Keratinocyte (primary cell): ENCODE data around the gene BBX. TPM values are rescaled to one million over a fixed set of nuclear protein-coding genes. Genes with fewer than 3 reads are reported as not detected.

Experiments used
- DNase-seq: peaks from one replicate; pipeline ENCODE4 v3.0.0-alpha.2; 2011; ENCODE audit warnings: low read depth, missing footprints, low spot score
- FAIRE-seq: peaks from 2 replicates; lab custom pipeline; 2011; peaks lifted over from hg19 to GRCh38; lab: Jason Lieb, UNC
- H2AFZ ChIP-seq: 2 replicates; pipeline ENCODE4 v1.6.0; 2012; ENCODE audit warnings: low read length, control low read depth, inconsistent platforms; ENCODE audit not compliant: control insufficient read depth
- H3K27ac ChIP-seq: 2 replicates; pipeline ENCODE4 v1.5.1; 2011; ENCODE audit warnings: low read length; ENCODE audit not compliant: control insufficient read depth, insufficient read depth
- H3K27me3 ChIP-seq: 3 replicates; pipeline ENCODE4 v1.6.0; 2011; ENCODE audit warnings: low read length; ENCODE audit not compliant: control insufficient read depth, insufficient read depth; ENCODE audit errors: extremely low read depth
- H3K36me3 ChIP-seq, 2 experiments: 2 replicates in 1 of 2; 3 replicates in 1 of 2; pipeline ENCODE4 v1.5.1; 2011; ENCODE audit warnings: low read length in 2 of 2, mild to moderate bottlenecking in 1 of 2; ENCODE audit not compliant: control insufficient read depth in 2 of 2, insufficient read depth in 2 of 2; ENCODE audit errors: extremely low read depth in 1 of 2
- H3K4me1 ChIP-seq: 3 replicates; pipeline ENCODE4 v1.5.1; 2011; ENCODE audit warnings: low read length; ENCODE audit not compliant: control insufficient read depth, insufficient read depth; ENCODE audit errors: extremely low read depth
- H3K4me2 ChIP-seq: 3 replicates; pipeline ENCODE4 v1.6.0; 2011; ENCODE audit warnings: low read depth, low read length; ENCODE audit not compliant: control insufficient read depth, insufficient read depth; ENCODE audit errors: extremely low read depth
- H3K4me3 ChIP-seq, 3 experiments: fragments of 200-600 bp in 1 of 3; sonication (generic) in 1 of 3; 2 replicates in 2 of 3; 3 replicates in 1 of 3; pipeline ENCODE4 v1.5.1; 2011 to 2016; ENCODE audit warnings: low read length in 3 of 3, mild to moderate bottlenecking in 3 of 3, control low read depth in 2 of 3, inconsistent platforms in 1 of 3, low read depth in 1 of 3, mixed read lengths in 1 of 3, mixed run types in 1 of 3, moderate library complexity in 1 of 3; ENCODE audit not compliant: control insufficient read depth in 2 of 3, insufficient read depth in 2 of 3; ENCODE audit errors: extremely low read depth in 1 of 3
- H3K79me2 ChIP-seq: 2 replicates; pipeline ENCODE4 v1.6.0; 2012; ENCODE audit warnings: low read length; ENCODE audit not compliant: control insufficient read depth, insufficient read depth
- H3K9ac ChIP-seq: 3 replicates; pipeline ENCODE4 v1.6.0; 2011; ENCODE audit warnings: low read length; ENCODE audit not compliant: control insufficient read depth, insufficient read depth; ENCODE audit errors: extremely low read depth
- H3K9me1 ChIP-seq: 3 replicates; pipeline ENCODE4 v1.6.0; 2011; ENCODE audit warnings: low read length; ENCODE audit not compliant: control insufficient read depth, insufficient read depth; ENCODE audit errors: extremely low read depth
- H3K9me3 ChIP-seq: 2 replicates; pipeline ENCODE4 v1.5.1; 2012; ENCODE audit warnings: low read depth, low read length; ENCODE audit not compliant: control insufficient read depth
- H4K20me1 ChIP-seq: 3 replicates; pipeline ENCODE4 v1.6.0; 2011; ENCODE audit warnings: low read length; ENCODE audit not compliant: control insufficient read depth, insufficient read depth; ENCODE audit errors: extremely low read depth
- CTCF ChIP-seq, 3 experiments: IDR thresholded peaks in 1 of 3; conservative IDR thresholded peaks in 1 of 3; optimal IDR thresholded peaks in 1 of 3; 2 replicates in 2 of 3; 3 replicates in 1 of 3; pipeline versions ENCODE3 to v1.5.1; 2011; ENCODE audit warnings: low read length in 3 of 3, mild to moderate bottlenecking in 3 of 3, moderate library complexity in 2 of 3, control low read depth in 1 of 3, inconsistent platforms in 1 of 3; ENCODE audit not compliant: insufficient read depth in 2 of 3; ENCODE audit errors: extremely low read depth in 1 of 3
- EZH2 ChIP-seq: IDR thresholded peaks from one replicate; pipeline ENCODE4 v1.6.1; 2012; ENCODE audit warnings: inconsistent platforms, mild to moderate bottlenecking, low read length, moderate library complexity
- dilution Hi-C: fragments of 300-500 bp; cut with MboI; formaldehyde crosslinking; loops from one replicate; pipeline ENCODE4 v1.7.0; 2020; ENCODE audit warnings: low sequenced_read_pairs; ENCODE audit not compliant: extremely low pct_ligation_motif_present
- polyA plus RNA-seq, 5 experiments: library from polyadenylated mRNA; depleted of rRNA in 3 of 5; stranded (reverse) in 3 of 5; stranded (forward) in 1 of 5; unstranded in 1 of 5; fragments of >200 nt; gene quantifications; 1 replicate in 1 of 5; 2 replicates in 3 of 5; 3 replicates in 1 of 5; pipeline versions ENCODE4 v1.2.1 to v1.2.3, GENCODE V29; 2011 to 2012; ENCODE audit warnings: missing spikeins in 2 of 5, low read depth in 1 of 5, low replicate concordance in 1 of 5

Gene BBX
- polyA plus RNA-seq, 1 donor (not counting 4 experiments of a cell fraction or from before 2014, with no cell fraction given): 43.4 TPM

DNA sequence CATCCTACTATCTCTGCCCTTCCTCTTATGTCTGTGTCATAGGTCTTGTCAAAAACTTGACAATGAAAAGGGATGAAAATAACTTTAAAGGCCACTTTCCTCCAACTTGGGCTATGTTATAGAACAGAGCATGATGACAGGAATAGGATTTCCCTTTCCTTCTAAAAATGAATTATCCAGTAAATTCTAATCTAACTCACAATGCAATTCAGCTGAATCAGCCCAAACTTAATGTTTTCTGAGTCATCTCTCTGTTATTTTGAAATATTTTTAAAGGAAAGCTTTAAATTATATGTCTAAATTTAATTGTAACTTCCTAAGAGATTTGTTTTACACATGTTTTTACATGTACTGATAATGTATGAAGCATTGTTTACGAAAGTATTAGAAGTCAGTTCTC lies 258.5 kb downstream of the BBX start:
- Histone ChIP-seq H3K27me3 (no peaks in the 10 kb centered on the region), H3K79me2 (no peaks in the 10 kb centered on the region), H3K9ac (no peak overlapping the region), H3K4me1 (no peaks in the 10 kb centered on the region), H3K9me1 (peaks cover 3% of the 10 kb centered on the region), H3K27ac (no peak overlapping the region), H2AFZ (no peak overlapping the region), H3K9me3 (no peaks in the 10 kb centered on the region), H4K20me1 (no peaks in the 10 kb centered on the region), H3K36me3 (peaks cover 4 to 8% of the 10 kb centered on the region in 2 experiments), H3K4me2 (no peak overlapping the region), H3K4me3 (no peak overlapping the region)
- dilution Hi-C loops: no loop called here
- no peak for TF ChIP-seq CTCF (optimal IDR thresholded peaks at IDR 0.05 in 1 of 3, IDR thresholded peaks at IDR 0.05 in 1 of 3, conservative IDR thresholded peaks at IDR 0.05 in 1 of 3; ENCODE audit: extremely low read depth in 1 of 3, insufficient read depth in 2 of 3, low read length in 3 of 3)
- TF ChIP-seq EZH2: no peak
- no peak for FAIRE-seq
- DNase-seq: no peak

DNA sequence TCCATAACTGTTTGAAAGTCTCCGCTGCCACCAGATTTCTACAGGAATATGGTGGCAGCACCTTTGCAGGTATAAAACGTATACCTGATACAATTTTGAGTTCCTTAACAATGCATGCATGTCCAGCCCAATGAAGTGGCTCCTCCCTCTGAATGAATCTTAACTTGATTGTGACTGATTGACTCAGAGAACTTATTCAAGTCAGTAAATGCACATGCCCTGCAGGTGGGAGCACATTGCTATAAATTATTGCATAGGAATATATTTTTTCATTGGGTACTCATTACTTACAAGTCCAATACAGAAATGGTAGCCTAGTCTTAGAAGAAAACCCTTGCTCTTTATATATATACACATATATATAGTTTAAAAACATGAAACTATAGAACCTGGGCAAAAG lies 259.3 kb downstream of the BBX start:
- Histone ChIP-seq H3K9ac (no peak overlapping the region), H2AFZ (no peak overlapping the region), H3K9me3 (no peaks in the 10 kb centered on the region), H3K9me1 (peaks cover 3% of the 10 kb centered on the region), H3K79me2 (no peaks in the 10 kb centered on the region), H3K27ac (no peak overlapping the region), H4K20me1 (no peaks in the 10 kb centered on the region), H3K27me3 (no peaks in the 10 kb centered on the region), H3K4me2 (no peak overlapping the region), H3K4me1 (no peaks in the 10 kb centered on the region), H3K4me3 (no peak overlapping the region), H3K36me3 (peaks cover 4 to 8% of the 10 kb centered on the region in 2 experiments)
- no peak for FAIRE-seq
- dilution Hi-C loops: no loop called here
- TF ChIP-seq CTCF (optimal IDR thresholded peaks at IDR 0.05 in 1 of 3, IDR thresholded peaks at IDR 0.05 in 1 of 3, conservative IDR thresholded peaks at IDR 0.05 in 1 of 3; ENCODE audit: extremely low read depth in 1 of 3, insufficient read depth in 2 of 3, low read length in 3 of 3) (no peak), EZH2 (no peak)
- DNase-seq: no peak
